ENCODE data around the gene PTGER4.

DNA sequence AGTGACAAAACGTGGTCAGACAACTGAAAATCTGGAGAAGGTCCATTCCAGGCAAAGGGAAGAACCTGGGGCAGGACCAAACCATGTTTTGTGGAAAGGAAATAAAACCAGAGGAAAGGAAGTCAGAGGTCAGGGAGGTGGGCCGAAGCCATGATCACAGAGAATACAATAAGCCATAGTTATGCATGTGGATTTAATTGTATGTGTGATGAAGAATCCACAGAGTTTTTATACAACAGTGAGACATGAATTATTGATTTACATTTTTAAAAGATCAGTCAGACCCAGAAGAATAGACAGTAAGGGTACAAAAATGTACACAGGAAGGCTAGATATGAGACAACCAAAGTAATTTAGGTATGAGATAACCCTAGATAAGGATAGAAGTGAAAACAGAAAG is 55.3 kb downstream of the PTGER4 start:
- TF ChIP-seq, protein P1, sequence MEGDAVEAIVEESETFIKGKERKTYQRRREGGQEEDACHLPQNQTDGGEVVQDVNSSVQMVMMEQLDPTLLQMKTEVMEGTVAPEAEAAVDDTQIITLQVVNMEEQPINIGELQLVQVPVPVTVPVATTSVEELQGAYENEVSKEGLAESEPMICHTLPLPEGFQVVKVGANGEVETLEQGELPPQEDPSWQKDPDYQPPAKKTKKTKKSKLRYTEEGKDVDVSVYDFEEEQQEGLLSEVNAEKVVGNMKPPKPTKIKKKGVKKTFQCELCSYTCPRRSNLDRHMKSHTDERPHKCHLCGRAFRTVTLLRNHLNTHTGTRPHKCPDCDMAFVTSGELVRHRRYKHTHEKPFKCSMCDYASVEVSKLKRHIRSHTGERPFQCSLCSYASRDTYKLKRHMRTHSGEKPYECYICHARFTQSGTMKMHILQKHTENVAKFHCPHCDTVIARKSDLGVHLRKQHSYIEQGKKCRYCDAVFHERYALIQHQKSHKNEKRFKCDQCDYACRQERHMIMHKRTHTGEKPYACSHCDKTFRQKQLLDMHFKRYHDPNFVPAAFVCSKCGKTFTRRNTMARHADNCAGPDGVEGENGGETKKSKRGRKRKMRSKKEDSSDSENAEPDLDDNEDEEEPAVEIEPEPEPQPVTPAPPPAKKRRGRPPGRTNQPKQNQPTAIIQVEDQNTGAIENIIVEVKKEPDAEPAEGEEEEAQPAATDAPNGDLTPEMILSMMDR (IDR thresholded peaks at IDR 0.05): no peak
- no peak for TF ChIP-seq POLR2A (IDR thresholded peaks at IDR 0.05)
